Endothelial cell of umbilical vein (primary cell): Measurements from ENCODE around the gene MAPKAP1. TPM values are rescaled to one million over a fixed set of nuclear protein-coding genes. Genes with fewer than 3 reads are reported as not detected.

Experiments
- BruUV-seq: library from RNA; stranded (reverse); fragments of 400-500 nt; replicated peaks from 2 replicates; lab custom pipeline; 2021; lab: Mats Ljungman, UMichigan
- CTCF ChIA-PET: fragments of 300-600, 350-600 bp; sonication (Branson Sonifier 250); formaldehyde crosslinking; loops from one replicate; lab custom pipeline; 2021; ENCODE audit warnings: antibody characterized with exemption, inconsistent platforms; lab: Charles Lee
- POLR2A ChIA-PET: fragments of 300-600, 350-600 bp; sonication (Branson Sonifier 250); formaldehyde crosslinking; loops from one replicate; lab custom pipeline; 2021; ENCODE audit warnings: antibody characterized with exemption, inconsistent platforms; lab: Charles Lee
- DNase-seq: peaks from one replicate; pipeline ENCODE4 v3.0.0-alpha.2; 2011; ENCODE audit warnings: low read depth, low spot score
- FAIRE-seq: peaks from 2 replicates; lab custom pipeline; 2011; peaks lifted over from hg19 to GRCh38; lab: Jason Lieb, UNC
- H2AFZ ChIP-seq: 2 replicates; pipeline ENCODE4 v1.6.0; 2012; ENCODE audit warnings: low read depth, low read length, control low read depth, inconsistent platforms
- H3K27ac ChIP-seq: 2 replicates; pipeline ENCODE4 v1.5.1; 2011; ENCODE audit warnings: low read depth, mild to moderate bottlenecking, control low read depth, low read length, moderate library complexity; ENCODE audit not compliant: insufficient read depth
- H3K27me3 ChIP-seq, 2 experiments: 2 replicates each; pipeline versions ENCODE4 v1.6.0 to v1.6.1; 2011; ENCODE audit warnings: low read length in 2 of 2, mixed read lengths in 1 of 2; ENCODE audit not compliant: control insufficient read depth in 2 of 2, insufficient read depth in 2 of 2
- H3K36me3 ChIP-seq, 2 experiments: 2 replicates in 1 of 2; 3 replicates in 1 of 2; pipeline ENCODE4 v1.5.1; 2011; ENCODE audit warnings: low read length in 2 of 2, mild to moderate bottlenecking in 1 of 2, moderate library complexity in 1 of 2; ENCODE audit not compliant: control insufficient read depth in 2 of 2, insufficient read depth in 2 of 2; ENCODE audit errors: extremely low read depth in 1 of 2
- H3K4me1 ChIP-seq: 3 replicates; pipeline ENCODE4 v1.5.1; 2011; ENCODE audit warnings: mild to moderate bottlenecking, low read length; ENCODE audit not compliant: control insufficient read depth, insufficient read depth; ENCODE audit errors: extremely low read depth
- H3K4me2 ChIP-seq: 2 replicates; pipeline ENCODE4 v1.6.1; 2011; ENCODE audit warnings: low read length, control low read depth, mixed read lengths; ENCODE audit not compliant: insufficient read depth
- H3K4me3 ChIP-seq, 3 experiments: fragments of 200-600 bp in 1 of 3; sonication (generic), shearing (Covaris generic) in 1 of 3; replicated peaks in 1 of 3; 2 replicates each; pipeline ENCODE4 v1.5.1; 2011 to 2016; ENCODE audit warnings: control low read depth in 3 of 3, low read length in 3 of 3, mild to moderate bottlenecking in 2 of 3, inconsistent platforms in 1 of 3, low read depth in 1 of 3, moderate library complexity in 1 of 3; ENCODE audit not compliant: insufficient read depth in 1 of 3
- H3K79me2 ChIP-seq: 2 replicates; pipeline ENCODE4 v1.6.0; 2012; ENCODE audit warnings: low read length, inconsistent platforms; ENCODE audit not compliant: control insufficient read depth, insufficient read depth
- H3K9ac ChIP-seq: replicated peaks from 2 replicates; pipeline ENCODE3; 2011; ENCODE audit warnings: low read length, control low read depth; ENCODE audit not compliant: insufficient read depth; ENCODE audit errors: extremely low read depth
- H3K9me1 ChIP-seq: replicated peaks from 3 replicates; pipeline ENCODE4 v1.6.0; 2011; ENCODE audit warnings: mild to moderate bottlenecking, low read length; ENCODE audit not compliant: control insufficient read depth, insufficient read depth; ENCODE audit errors: extremely low read depth
- H3K9me3 ChIP-seq: replicated peaks from 2 replicates; pipeline ENCODE4 v1.5.1; 2012; ENCODE audit warnings: low read length, inconsistent platforms; ENCODE audit not compliant: control insufficient read depth, insufficient read depth
- H4K20me1 ChIP-seq: replicated peaks from 2 replicates; pipeline ENCODE3; 2011; ENCODE audit warnings: mild to moderate bottlenecking, low read length; ENCODE audit not compliant: control insufficient read depth, insufficient read depth; ENCODE audit errors: extremely low read depth
- CTCF ChIP-seq, 2 donors: IDR thresholded peaks; 1 replicate in 1 of 2; 2 replicates in 1 of 2; pipeline ENCODE4 v1.5.1; 2011; ENCODE audit warnings: low read length in 2 of 2, mild to moderate bottlenecking in 2 of 2, moderate library complexity in 2 of 2, control low read depth in 1 of 2, inconsistent platforms in 1 of 2, low read depth in 1 of 2; ENCODE audit not compliant: insufficient read depth in 1 of 2; ENCODE audit errors: extremely low read depth in 1 of 2
- EZH2 ChIP-seq: IDR thresholded peaks from 2 replicates; pipeline ENCODE4 v1.6.1; 2012; ENCODE audit warnings: borderline replicate concordance, low read depth, mild to moderate bottlenecking, moderate library complexity, low read length, inconsistent platforms; ENCODE audit not compliant: severe bottlenecking
- FOS ChIP-seq: IDR thresholded peaks from 2 replicates; pipeline ENCODE4 v1.6.1; 2011; ENCODE audit warnings: mild to moderate bottlenecking, low read length, moderate library complexity, borderline replicate concordance; ENCODE audit not compliant: insufficient read depth
- GATA2 ChIP-seq: IDR thresholded peaks from 2 replicates; pipeline ENCODE4 v1.7.0; 2011; ENCODE audit warnings: low read depth, mild to moderate bottlenecking, moderate library complexity, mixed read lengths, low read length; ENCODE audit not compliant: insufficient read length, insufficient read depth
- JUN ChIP-seq: IDR thresholded peaks from 2 replicates; pipeline ENCODE4 v1.6.1; 2011; ENCODE audit warnings: borderline replicate concordance, low read depth; ENCODE audit not compliant: insufficient read length, insufficient read depth
- MAX ChIP-seq: IDR thresholded peaks from 2 replicates; pipeline ENCODE4 v1.6.1; 2011; ENCODE audit not compliant: insufficient read depth, insufficient read length
- MYC ChIP-seq: IDR thresholded peaks from one replicate; pipeline ENCODE4 v1.6.1; 2011; ENCODE audit warnings: mild to moderate bottlenecking, low read depth, low read length
- POLR2A ChIP-seq: IDR thresholded peaks from 2 replicates; pipeline ENCODE4 v1.6.1; 2012; ENCODE audit warnings: low read depth, mild to moderate bottlenecking, control low read depth, low read length
- POLR2AphosphoS5 ChIP-seq: IDR thresholded peaks from 2 replicates; pipeline ENCODE4 v1.6.1; 2012; ENCODE audit warnings: low read depth, mild to moderate bottlenecking, control low read depth, low read length, moderate library complexity; ENCODE audit not compliant: insufficient read depth
- dilution Hi-C: fragments of 300-500 bp; cut with MboI; formaldehyde crosslinking; loops from one replicate; pipeline ENCODE4 v1.15.0; 2019; ENCODE audit warnings: low sequenced_read_pairs; ENCODE audit not compliant: extremely low pct_ligation_motif_present
- intact Hi-C: fragments of 100-400 bp; cut with micrococcal nuclease; formaldehyde crosslinking; loops from one replicate; pipeline ENCODE4 v1.10.0; 2022
- polyA plus RNA-seq, 4 experiments: library from polyadenylated mRNA; depleted of rRNA in 3 of 4; stranded (reverse) in 3 of 4; unstranded in 1 of 4; fragments of >200 nt; gene quantifications; 2 replicates each; pipeline versions ENCODE4 v1.2.1 to v1.2.3, GENCODE V29; 2011 to 2012; ENCODE audit warnings: missing spikeins in 1 of 4
- total RNA-seq: library from RNA; stranded (reverse); gene quantifications from 2 replicates; pipeline ENCODE4 v1.2.3, GENCODE V29; 2021

Gene MAPKAP1
- total and polyA plus RNA-seq, 2 donors (not counting 3 experiments of a cell fraction or from before 2014, with no cell fraction given) = 61.9 to 99.1 TPM

- no peaks in the 10 kb centered on the region for H3K36me3 ChIP-seq
- no peaks in the 10 kb centered on the region for H3K79me2 ChIP-seq
- no peak overlapping the region for H3K9ac ChIP-seq
- FAIRE-seq (no peak), DNase-seq (no peak)
- H3K27me3 ChIP-seq = no peaks in the 10 kb centered on the region
- dilution Hi-C loops = no loop called here
- peaks cover 32% of the 10 kb centered on the region for H3K4me1 ChIP-seq
- no peak overlapping the region for H2AFZ ChIP-seq
- intact Hi-C loops = no loop called here
- ChIA-PET CTCF (no interaction called here), POLR2A (no interaction called here)
- no peaks in the 10 kb centered on the region for H3K9me3 ChIP-seq
- H3K27ac ChIP-seq = no peak overlapping the region
- no peak for TF ChIP-seq MYC
- no peak for TF ChIP-seq CTCF (IDR thresholded peaks at IDR 0.05; ENCODE audit: extremely low read depth in 1 of 2, insufficient read depth in 1 of 2, low read depth in 1 of 2, low read length in 2 of 2)
- no peak for TF ChIP-seq GATA2
- TF ChIP-seq POLR2A = no peak
- TF ChIP-seq MAX = no peak
- no peak for TF ChIP-seq JUN
- TF ChIP-seq EZH2 = no peak
- TF ChIP-seq FOS = no peak
- TF ChIP-seq POLR2AphosphoS5 = no peak
- no peaks in the 10 kb centered on the region for H3K9me1 ChIP-seq
- no peak overlapping the region for H3K4me3 ChIP-seq
- no peaks in the 10 kb centered on the region for H4K20me1 ChIP-seq
- no peak overlapping the region for H3K4me2 ChIP-seq
- BruUV-seq = no TSS peak
Observed at GRCh38 chr9:125554726-125555125, 152.3 kb downstream of the MAPKAP1 start.
